Hematopoietic multipotent progenitor cell treated with erythropoietin and hydrocortisone succinate and interleukin-3 and kit ligand, for 6 days (in vitro differentiated cells): ENCODE results near the gene HAGHL.
A peak's percentile ranks its signal among the peaks of the same experiment; 100 is the strongest.

ENCODE experiments used
- DNase-seq: peaks from one replicate; pipeline ENCODE4 v3.0.0-alpha.2; 2015

HAGHL gene

GRCh38 chr16:708959-709358, 17.9 kb upstream of the HAGHL start:
- no peak for DNase-seq

DNA sequence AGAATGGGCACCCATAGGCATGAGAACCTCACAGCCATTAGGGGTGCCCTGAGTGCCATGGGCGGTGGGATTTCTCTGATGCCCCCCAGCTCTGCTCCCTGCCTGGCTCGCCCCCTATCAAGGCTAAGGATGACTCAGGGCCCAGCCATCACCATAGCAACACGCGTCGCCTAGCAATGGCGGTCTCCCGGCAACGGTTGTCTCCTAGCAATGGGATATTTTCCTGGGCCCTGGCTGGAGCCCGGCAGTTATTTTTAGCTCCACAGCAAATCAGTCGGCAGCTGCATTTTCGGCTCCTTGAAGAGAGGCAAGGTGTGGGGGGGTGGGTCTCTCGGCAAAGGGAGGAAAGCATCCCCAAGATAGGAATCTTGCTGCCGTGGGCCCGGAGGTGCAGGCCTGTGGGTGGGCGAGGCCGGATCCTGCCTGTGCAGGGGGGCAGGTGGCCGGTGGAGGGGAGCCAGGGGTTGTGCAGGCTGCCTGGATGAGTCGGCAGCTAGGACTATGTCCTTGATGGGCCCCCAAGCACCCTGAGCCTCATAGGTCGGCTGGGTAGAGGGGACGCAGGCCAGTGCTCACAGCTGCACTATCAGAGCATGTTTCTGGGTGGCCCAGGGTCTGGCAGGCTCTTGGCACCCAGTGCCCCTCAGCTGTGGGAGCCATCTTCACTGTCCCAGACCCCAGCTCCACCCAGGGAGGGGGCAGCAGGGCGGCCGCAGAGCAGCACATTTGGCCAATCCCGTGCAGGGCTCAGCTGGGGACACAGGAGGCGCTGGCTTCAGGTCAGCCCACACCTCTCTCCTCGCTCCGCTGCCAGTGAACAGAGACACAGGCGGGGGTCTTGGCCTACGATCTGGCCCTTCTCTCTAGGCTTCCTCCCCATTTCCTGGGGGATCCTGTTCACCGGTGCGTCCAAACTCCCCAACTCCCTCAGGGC, 17.1 kb upstream of the HAGHL start:
- DNase-seq: peak; percentile 65

- DNase-seq: no peak
Measured at GRCh38 chr16:710500-711075, 16.3 kb upstream of the HAGHL start.

- DNase-seq: no peak
Measured at GRCh38 chr16:711084-711483, 15.8 kb upstream of the HAGHL start.

DNA sequence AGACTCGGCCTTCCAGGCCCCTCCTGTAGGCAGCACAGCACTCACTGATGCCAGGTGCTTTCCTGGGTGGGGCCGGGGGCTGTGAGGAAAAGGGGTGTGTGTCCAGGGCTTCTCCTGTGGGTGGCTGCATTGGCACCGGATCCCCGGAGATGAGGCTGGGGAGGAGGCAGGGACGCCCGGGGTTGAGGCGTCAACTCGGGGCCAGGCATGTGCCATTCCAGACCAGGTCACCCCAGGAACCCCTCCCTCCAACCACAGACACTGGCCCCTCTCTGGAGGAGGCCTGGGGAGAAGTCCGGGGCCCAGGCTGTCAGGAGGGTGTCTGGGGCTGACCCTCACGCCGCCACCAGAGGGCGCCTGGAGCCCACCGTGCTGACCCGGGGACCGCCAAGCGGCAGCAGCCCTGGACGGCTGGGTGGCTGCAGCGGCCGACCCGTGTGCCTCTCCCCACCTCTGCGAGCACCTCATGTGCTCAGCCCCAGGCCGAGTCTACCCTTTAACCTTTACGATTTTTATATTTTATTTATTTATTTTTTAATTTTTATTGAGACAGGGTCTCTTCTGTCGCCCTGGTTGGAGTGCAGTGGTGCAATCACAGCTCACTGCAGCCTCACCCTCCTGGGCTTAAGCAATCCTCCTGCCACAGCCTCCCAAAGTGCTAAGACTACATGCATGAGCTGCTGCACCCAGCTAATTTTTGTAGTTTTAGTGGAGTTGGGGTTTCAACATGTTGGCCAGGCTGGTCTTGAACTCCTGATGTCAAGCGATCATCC, 15.2 kb upstream of the HAGHL start:
- DNase-seq: peak; percentile 79

DNA sequence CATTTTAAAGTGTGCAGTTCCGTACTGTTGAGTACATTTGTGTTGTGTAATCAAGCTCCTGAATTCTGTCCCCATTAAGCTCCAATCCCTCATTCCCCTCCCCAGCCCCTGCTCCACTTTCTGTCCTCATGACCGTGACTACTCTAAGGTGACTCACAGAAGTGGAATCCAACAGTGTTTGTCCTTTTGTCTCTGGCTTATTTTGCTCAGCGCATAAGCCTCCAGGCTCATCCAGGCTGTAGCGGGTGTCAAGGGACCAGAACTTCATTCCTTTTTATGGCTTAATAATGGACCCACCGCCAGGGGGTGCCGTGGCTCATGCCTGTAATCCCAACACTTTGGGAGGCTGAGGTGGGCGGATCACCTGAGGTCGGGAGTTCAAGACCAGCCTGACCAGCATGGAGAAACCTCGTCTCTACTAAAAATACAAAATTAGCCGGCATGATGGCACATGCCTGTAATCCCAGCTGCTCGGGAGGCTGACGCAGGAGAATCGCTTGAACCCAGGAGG, 14.1 kb upstream of the HAGHL start:
- peak; percentile 74 for DNase-seq

DNA sequence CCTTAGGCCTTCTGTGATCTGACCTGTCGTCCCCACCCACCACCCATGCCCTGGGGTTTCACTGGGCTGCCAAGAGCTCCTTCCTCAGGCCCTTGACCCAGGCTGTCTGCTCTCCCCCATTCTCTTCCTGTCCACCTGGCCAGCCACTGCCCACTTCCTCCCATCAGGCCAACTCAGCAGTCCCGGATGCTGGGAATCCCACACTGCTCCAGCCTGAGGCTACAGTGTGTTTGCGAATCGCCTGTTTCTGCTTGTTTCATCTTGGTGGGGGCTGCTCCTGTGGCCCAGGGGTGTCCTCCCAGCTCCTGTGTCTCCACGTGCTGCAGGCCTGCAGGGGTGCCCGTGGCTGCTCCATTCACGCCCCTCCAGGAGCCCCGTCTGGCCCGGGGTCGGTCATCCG, 12.8 kb upstream of the HAGHL start:
- DNase-seq: no peak

DNA sequence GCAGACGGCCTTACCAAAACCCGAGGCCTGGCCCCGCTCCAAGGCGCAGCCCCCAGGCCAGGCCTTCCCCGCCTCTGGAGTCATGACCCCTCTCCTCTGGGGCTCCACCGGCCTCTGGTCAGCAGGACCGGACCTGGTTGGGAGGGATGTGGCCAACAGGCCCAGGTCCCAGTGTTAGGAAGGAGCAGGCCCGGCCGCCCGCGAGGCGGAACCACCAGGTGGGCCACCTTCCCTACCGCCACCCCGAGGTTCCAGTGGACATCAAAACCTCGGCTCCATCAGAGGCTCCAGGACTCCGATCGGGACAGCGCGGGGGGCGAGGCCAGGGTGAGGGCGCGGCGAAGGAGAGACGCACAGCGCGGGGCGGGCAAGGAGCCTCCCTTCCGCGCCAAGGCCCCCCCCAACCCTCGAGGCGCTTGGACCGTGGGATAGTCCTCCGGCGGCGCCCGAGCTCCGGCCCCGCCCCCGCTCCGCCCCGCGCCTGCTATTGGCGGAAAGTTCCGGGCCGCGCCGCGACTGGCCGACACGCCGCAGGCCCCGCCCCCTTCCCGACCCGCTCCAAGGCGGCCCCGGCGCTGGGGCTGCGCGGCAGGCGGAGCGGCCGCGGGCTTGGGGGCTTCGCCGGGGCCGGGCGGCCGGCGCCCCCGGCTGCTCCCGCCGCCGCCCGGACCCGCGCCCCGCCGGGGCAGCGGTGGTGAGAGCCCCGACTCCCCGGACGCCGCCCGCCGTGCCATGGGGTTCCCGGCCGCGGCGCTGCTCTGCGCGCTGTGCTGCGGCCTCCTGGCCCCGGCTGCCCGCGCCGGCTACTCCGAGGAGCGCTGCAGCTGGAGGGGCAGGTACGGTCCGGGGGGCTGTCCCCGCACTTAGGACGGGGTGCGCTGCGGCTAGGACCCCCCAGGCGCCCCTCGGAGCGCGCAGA, 12.1 kb upstream of the HAGHL start, which contains the start of gene METRN:
METRN (plus strand) TSS at position 561 of the 919 bp plus-strand sequence; CDS start at position 733, 172 bp downstream.
- peak; percentile 95 for DNase-seq

DNA sequence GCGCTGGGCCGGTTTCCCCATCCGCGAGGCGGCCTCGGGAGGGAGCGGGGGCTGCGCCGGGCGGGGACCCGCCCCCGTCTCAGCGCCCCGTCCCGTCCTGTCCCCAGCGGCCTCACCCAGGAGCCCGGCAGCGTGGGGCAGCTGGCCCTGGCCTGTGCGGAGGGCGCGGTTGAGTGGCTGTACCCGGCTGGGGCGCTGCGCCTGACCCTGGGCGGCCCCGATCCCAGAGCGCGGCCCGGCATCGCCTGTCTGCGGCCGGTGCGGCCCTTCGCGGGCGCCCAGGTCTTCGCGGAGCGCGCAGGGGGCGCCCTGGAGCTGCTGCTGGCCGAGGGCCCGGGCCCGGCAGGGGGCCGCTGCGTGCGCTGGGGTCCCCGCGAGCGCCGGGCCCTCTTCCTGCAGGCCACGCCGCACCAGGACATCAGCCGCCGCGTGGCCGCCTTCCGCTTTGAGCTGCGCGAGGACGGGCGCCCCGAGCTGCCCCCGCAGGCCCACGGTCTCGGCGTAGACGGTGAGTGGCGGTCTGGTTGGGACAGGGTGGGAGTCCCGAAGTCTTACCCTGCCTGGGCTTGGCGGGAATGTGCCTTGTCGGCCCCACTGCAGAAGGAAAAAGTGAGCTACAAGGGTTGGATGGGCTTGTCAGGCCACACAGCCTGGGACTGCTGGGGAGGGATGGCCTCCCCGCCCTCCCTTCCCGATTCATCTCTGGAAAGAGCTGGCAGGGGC, 11.3 kb upstream of the HAGHL start:
- DNase-seq: peak; percentile 49

- no peak for DNase-seq
Measured at GRCh38 chr16:716200-716568, 10.7 kb upstream of the HAGHL start.

DNA sequence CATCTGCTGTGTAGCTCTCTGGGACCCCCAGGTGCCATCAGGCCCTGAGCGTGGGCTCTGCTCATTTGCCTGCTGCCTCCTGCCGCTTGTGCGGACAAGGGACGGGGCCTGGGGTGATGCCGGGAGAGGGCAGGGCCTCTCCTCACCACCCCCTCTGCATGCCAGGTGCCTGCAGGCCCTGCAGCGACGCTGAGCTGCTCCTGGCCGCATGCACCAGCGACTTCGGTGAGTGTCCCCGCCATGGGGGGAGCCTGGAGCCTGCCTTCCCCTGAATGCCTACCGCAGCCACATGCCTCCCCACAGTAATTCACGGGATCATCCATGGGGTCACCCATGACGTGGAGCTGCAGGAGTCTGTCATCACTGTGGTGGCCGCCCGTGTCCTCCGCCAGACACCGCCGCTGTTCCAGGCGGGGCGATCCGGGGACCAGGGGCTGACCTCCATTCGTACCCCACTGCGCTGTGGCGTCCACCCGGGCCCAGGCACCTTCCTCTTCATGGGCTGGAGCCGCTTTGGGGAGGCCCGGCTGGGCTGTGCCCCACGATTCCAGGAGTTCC, 10.1 kb upstream of the HAGHL start:
- DNase-seq: no peak

GRCh38 chr16:717450-718245, 9.3 kb upstream of the HAGHL start:
- no peak for DNase-seq

DNA sequence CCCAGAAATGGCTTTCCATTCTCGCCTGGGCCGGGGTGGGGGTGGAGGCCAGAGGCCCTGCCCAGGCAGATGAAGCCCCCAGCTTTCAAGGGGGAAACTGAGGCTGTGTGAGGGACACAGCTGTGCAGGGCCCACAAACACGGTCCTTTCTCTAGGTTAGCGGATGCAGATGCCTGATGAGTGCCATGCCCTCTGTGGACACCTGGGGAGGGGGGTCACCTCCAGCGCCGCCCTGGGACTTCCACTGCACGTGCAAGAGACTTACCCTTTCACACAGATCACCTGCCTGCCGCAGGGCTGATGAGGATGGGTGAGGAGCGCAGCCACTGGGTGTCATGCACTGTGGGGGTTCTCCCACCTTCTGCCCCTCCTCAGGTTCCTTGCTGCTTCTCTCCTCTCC, 8.5 kb upstream of the HAGHL start:
- DNase-seq: no peak

- no peak for DNase-seq
Measured at GRCh38 chr16:718922-719321, 8.0 kb upstream of the HAGHL start.

DNA sequence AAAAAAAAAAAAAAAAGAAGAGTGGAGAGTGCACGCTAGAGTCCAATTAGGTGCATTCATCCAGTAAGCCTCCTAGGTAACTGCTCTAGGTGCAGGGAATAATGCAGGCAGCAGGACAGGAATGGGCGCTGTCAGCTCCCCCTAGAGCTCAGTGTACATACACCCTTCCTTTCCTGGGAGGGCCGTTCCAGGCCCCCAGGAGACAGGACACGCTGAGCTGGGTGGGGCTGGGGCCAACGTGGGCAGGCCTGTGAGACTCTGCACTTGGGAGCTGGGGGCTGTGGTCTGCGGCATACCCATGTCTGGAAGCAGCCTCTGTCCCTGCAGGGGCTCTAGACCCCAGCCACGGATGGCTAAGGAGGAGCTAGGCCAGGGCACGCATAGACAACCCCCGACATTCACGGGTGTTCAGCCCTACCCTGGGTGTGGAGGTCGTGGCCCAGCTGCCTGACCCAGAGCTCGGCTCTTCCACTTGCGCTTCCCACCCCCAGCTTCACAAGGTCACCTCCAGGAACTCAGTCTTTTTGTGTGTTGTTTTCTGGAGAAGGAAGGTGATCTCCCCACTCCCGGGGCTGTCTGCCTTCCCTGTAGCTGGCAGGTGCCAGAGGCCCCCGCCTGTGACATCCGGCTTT, 7.0 kb upstream of the HAGHL start:
- peak; percentile 63 for DNase-seq

DNA sequence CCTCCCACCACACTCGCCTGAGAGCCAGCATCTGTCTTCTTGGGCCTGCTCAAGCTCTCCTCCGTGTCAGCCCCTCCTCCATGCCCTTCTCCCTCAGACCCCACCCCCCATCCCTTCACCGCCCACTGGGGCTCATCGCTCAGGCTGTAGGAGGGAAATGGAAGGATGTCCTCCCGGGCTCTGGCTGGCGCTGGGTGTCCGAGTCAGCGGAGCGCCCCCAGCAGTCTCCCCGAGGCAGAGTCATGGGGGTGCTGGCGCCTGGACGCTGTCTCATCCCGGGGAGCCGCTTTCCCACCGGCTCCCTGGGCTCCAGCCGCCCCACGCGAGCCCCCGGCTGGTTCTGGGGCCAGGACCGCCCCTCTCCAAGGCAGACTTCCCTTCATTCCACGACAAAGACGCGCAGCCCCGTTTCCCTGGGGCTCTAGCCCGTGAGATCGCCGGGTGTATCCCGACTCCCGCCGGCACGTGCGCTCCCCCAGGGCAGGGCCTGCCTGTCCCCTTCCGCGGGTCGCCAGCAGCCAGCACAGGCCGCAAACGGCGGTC, 6.4 kb upstream of the HAGHL start:
- DNase-seq: peak; percentile 70

- peak; percentile 93 for DNase-seq
Measured at GRCh38 chr16:720990-721764, 5.7 kb upstream of the HAGHL start, which contains the start of gene ANTKMT. Gene ANTKMT, plus strand, starts transcription at chr16:721146. Its CDS starts 129 bp downstream, at chr16:721275.

DNA sequence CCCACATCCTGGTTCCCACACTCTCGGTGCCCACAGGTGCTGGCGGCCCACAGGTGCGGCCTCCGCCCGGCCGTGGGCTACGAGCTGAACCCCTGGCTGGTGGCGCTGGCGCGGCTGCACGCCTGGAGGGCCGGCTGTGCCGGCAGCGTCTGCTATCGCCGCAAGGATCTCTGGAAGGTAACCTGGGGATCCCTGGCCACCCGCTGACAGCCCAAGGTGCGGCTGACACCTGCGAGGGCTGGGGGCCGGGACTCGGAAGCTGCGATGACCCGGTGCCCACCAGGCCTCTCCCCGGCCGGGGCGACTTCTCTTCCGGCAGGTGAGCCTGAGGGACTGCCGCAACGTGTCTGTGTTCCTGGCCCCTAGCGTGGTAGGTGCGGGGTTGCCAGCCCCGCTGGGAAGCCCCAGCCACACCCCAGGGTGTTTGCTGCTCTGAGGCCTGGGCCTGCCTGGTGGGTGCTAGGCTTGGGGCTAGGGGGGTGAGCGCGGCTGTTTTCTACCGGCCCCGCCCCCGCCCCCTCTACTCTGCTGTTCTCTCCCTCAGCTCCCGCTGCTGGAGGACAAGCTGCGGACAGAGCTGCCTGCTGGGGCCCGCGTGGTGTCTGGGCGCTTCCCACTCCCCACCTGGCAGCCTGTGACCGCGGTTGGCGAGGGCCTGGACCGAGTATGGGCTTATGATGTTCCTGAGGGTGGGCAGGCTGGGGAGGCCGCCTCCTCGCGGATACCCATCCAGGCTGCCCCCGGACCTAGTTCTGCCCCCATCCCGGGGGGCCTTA, 5.0 kb upstream of the HAGHL start:
- DNase-seq: no peak
